ENCODE measurements around the gene PTGIS.

DNA sequence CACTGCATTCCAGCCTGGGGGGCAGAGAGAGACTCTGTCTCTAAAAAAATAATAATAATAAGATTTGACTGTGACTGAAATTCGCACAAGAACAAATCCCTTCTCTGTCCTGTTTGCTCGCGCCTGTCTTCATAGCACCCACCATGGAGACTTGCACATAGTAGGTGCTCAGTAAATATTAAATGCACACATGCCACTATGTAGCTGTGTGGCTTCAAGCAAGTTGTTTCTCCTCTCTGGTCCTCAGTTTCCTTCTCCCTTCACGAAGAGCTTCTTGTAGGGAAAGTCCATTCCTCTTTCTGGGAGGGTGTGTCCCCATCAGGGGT lies 15.4 kb upstream of the PTGIS start:
- TF ChIP-seq TAF1 (IDR thresholded peaks at IDR 0.05; ENCODE audit: borderline replicate concordance, low read depth, low read length) (no peak), POLR2A (IDR thresholded peaks at IDR 0.05; ENCODE audit: low read depth, low read length) (no peak), POLR2AphosphoS5 (IDR thresholded peaks at IDR 0.05; ENCODE audit: low read depth, low read length) (no peak)
